Right atrium auricular region (tissue), 2 donors: ENCODE results near the gene DPF3. TPM values are rescaled to one million over a fixed set of nuclear protein-coding genes. Genes with fewer than 3 reads are reported as not detected.

ENCODE experiments used
- DNase-seq: peaks from one replicate; pipeline ENCODE4 v3.0.0-alpha.2; 2019; ENCODE audit warnings: low spot score
- H3K27ac ChIP-seq, 2 donors: fragments of 200-600 bp; sonication (generic); 1 replicate in 1 of 2; 2 replicates in 1 of 2; pipeline ENCODE4 v1.5.1; 2016 to 2019
- H3K27me3 ChIP-seq, 2 donors: fragments of 200-600 bp; sonication (generic); one replicate each; pipeline versions ENCODE4 v1.5.1 to v1.6.0; 2017 to 2019
- H3K36me3 ChIP-seq: fragments of 200-600 bp; sonication (generic); one replicate; pipeline ENCODE4 v1.5.1; 2016
- H3K4me1 ChIP-seq, 2 donors: fragments of 200-600 bp; sonication (generic); one replicate each; pipeline versions ENCODE4 v1.5.1 to v1.6.0; 2017 to 2019
- H3K4me3 ChIP-seq, 2 donors: fragments of 200-600 bp; sonication (generic); 1 replicate in 1 of 2; 2 replicates in 1 of 2; pipeline ENCODE4 v1.5.1; 2017 to 2019; ENCODE audit warnings: mild to moderate bottlenecking in 1 of 2, moderate library complexity in 1 of 2
- H3K9me3 ChIP-seq, 2 donors: fragments of 200-600 bp; sonication (generic); one replicate each; pipeline ENCODE4 v1.5.1; 2019
- total RNA-seq, 2 donors: library from RNA; depleted of rRNA; stranded (reverse); fragments of >200 nt; gene quantifications; one replicate each; pipeline ENCODE4 v1.1.0, GENCODE V29; 2016
- TF ChIP-seq, protein P1 (sequence below), 2 donors: fragments of 200-600 bp; sonication (generic); IDR thresholded peaks; one replicate each; pipeline ENCODE4 v1.5.1; 2019; ENCODE audit warnings: antibody characterized with exemption in 2 of 2

Gene DPF3
- total RNA-seq, 2 donors from 2014 or later, result 14.7 to 26.6 TPM

- TF ChIP-seq, protein P1, sequence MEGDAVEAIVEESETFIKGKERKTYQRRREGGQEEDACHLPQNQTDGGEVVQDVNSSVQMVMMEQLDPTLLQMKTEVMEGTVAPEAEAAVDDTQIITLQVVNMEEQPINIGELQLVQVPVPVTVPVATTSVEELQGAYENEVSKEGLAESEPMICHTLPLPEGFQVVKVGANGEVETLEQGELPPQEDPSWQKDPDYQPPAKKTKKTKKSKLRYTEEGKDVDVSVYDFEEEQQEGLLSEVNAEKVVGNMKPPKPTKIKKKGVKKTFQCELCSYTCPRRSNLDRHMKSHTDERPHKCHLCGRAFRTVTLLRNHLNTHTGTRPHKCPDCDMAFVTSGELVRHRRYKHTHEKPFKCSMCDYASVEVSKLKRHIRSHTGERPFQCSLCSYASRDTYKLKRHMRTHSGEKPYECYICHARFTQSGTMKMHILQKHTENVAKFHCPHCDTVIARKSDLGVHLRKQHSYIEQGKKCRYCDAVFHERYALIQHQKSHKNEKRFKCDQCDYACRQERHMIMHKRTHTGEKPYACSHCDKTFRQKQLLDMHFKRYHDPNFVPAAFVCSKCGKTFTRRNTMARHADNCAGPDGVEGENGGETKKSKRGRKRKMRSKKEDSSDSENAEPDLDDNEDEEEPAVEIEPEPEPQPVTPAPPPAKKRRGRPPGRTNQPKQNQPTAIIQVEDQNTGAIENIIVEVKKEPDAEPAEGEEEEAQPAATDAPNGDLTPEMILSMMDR (IDR thresholded peaks at IDR 0.05), result no peak
- H3K27ac ChIP-seq, result no peak overlapping the region
- DNase-seq, result no peak
- H3K27me3 ChIP-seq, result no peaks in the 10 kb centered on the region
- H3K9me3 ChIP-seq, result no peaks in the 10 kb centered on the region
- H3K4me1 ChIP-seq, result peaks cover 0 to 14% of the 10 kb centered on the region in 2 donors
- no peak overlapping the region for H3K4me3 ChIP-seq
- no peaks in the 10 kb centered on the region for H3K36me3 ChIP-seq
Measured at GRCh38 chr14:72706485-72706884, 187.4 kb downstream of the DPF3 start.

GRCh38 chr14:72704502-72704901, 189.4 kb downstream of the DPF3 start:
- DNase-seq, result no peak
- Histone ChIP-seq H3K4me3 (no peak overlapping the region), H3K27ac (no peak overlapping the region), H3K36me3 (no peaks in the 10 kb centered on the region), H3K4me1 (peaks cover 0 to 34% of the 10 kb centered on the region in 2 donors), H3K9me3 (no peaks in the 10 kb centered on the region), H3K27me3 (no peaks in the 10 kb centered on the region)
- TF ChIP-seq, protein P1 (IDR thresholded peaks at IDR 0.05), result no peak

- H3K27me3 ChIP-seq, result no peaks in the 10 kb centered on the region
- TF ChIP-seq, protein P1 (IDR thresholded peaks at IDR 0.05), result no peak
- H3K4me3 ChIP-seq, result no peak overlapping the region
- no peak for DNase-seq
- H3K4me1 ChIP-seq, result peaks cover 0 to 34% of the 10 kb centered on the region in 2 donors
- H3K27ac ChIP-seq, result peak overlapping the region; percentile 59 to 73
- no peaks in the 10 kb centered on the region for H3K36me3 ChIP-seq
- no peaks in the 10 kb centered on the region for H3K9me3 ChIP-seq
Measured at GRCh38 chr14:72701605-72702004, 192.3 kb downstream of the DPF3 start.

- H3K36me3 ChIP-seq, result no peaks in the 10 kb centered on the region
- peaks cover 0 to 34% of the 10 kb centered on the region in 2 donors for H3K4me1 ChIP-seq
- H3K27ac ChIP-seq, result peak overlapping the region in 1 of 2 donors; percentile 73
- H3K4me3 ChIP-seq, result no peak overlapping the region
- no peak for DNase-seq
- TF ChIP-seq, protein P1 (IDR thresholded peaks at IDR 0.05), result no peak
- no peaks in the 10 kb centered on the region for H3K27me3 ChIP-seq
- no peaks in the 10 kb centered on the region for H3K9me3 ChIP-seq
Measured at GRCh38 chr14:72701237-72701565, 192.7 kb downstream of the DPF3 start.

GRCh38 chr14:72700338-72701236, 193.3 kb downstream of the DPF3 start:
- no peak for DNase-seq
- H3K36me3 ChIP-seq, result no peaks in the 10 kb centered on the region
- H3K27ac ChIP-seq, result peak overlapping the region; percentile 38 to 73
- H3K4me1 ChIP-seq, result peaks cover 0 to 34% of the 10 kb centered on the region in 2 donors
- no peaks in the 10 kb centered on the region for H3K9me3 ChIP-seq
- no peaks in the 10 kb centered on the region for H3K27me3 ChIP-seq
- TF ChIP-seq, protein P1 (IDR thresholded peaks at IDR 0.05), result no peak
- H3K4me3 ChIP-seq, result no peak overlapping the region
